ENCODE measurements around the gene NINL.

DNA sequence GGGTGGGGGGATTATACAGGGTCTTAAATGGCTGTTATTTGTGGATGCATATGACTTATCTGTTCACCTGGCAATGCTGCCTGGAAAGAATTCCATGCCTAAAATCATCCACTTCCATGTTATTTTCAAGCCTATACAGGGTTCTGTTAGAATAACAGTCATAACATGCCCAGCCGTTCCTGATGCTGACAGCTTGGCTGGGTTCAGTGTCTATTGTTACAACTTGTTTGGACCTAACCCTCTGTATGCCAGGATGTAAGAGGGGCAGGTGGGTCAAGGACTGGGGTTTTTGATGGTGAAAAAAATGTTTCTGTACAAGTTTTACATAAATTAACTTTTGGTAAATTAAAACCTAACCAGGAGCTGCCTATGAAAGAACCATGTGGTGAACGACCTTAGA is 98.0 kb downstream of the NINL start:
- TF ChIP-seq, protein P1, sequence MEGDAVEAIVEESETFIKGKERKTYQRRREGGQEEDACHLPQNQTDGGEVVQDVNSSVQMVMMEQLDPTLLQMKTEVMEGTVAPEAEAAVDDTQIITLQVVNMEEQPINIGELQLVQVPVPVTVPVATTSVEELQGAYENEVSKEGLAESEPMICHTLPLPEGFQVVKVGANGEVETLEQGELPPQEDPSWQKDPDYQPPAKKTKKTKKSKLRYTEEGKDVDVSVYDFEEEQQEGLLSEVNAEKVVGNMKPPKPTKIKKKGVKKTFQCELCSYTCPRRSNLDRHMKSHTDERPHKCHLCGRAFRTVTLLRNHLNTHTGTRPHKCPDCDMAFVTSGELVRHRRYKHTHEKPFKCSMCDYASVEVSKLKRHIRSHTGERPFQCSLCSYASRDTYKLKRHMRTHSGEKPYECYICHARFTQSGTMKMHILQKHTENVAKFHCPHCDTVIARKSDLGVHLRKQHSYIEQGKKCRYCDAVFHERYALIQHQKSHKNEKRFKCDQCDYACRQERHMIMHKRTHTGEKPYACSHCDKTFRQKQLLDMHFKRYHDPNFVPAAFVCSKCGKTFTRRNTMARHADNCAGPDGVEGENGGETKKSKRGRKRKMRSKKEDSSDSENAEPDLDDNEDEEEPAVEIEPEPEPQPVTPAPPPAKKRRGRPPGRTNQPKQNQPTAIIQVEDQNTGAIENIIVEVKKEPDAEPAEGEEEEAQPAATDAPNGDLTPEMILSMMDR (IDR thresholded peaks at IDR 0.05), result no peak
- TF ChIP-seq POLR2A (IDR thresholded peaks at IDR 0.05), result no peak
